Central memory CD4-positive, alpha-beta T cell (primary cell): ENCODE measurements around the gene PADI6.

ENCODE experiments used
- DNase-seq: peaks from one replicate; pipeline ENCODE4 v3.0.0; 2022

Gene PADI6

GRCh38 chr1:17358557-17358956 is 13.4 kb upstream of the PADI6 start:
- DNase-seq = no peak

- no peak for DNase-seq
Measured at GRCh38 chr1:17359031-17359430, 13.0 kb upstream of the PADI6 start.

GRCh38 chr1:17359808-17360207 is 12.2 kb upstream of the PADI6 start:
- DNase-seq = no peak

- DNase-seq = no peak
Measured at GRCh38 chr1:17360272-17360956, 11.6 kb upstream of the PADI6 start.

GRCh38 chr1:17361687-17362086 is 10.3 kb upstream of the PADI6 start:
- no peak for DNase-seq

- no peak for DNase-seq
Measured at GRCh38 chr1:17363351-17363750, 8.6 kb upstream of the PADI6 start.

GRCh38 chr1:17363771-17364170 is 8.2 kb upstream of the PADI6 start:
- no peak for DNase-seq

GRCh38 chr1:17365293-17365692 is 6.7 kb upstream of the PADI6 start:
- DNase-seq = no peak

- no peak for DNase-seq
Measured at GRCh38 chr1:17369466-17369865, 2.5 kb upstream of the PADI6 start.

GRCh38 chr1:17370618-17371017 is 1.4 kb upstream of the PADI6 start:
- no peak for DNase-seq

- no peak for DNase-seq
Measured at GRCh38 chr1:17372955-17373354, 959 bp downstream of the PADI6 start.

- DNase-seq = no peak
Measured at GRCh38 chr1:17375651-17376050, 3.7 kb downstream of the PADI6 start.

GRCh38 chr1:17377325-17377953 is 5.4 kb downstream of the PADI6 start:
- no peak for DNase-seq

- no peak for DNase-seq
Measured at GRCh38 chr1:17381161-17381560, 9.2 kb downstream of the PADI6 start.

- no peak for DNase-seq
Measured at GRCh38 chr1:17392199-17392740, 20.3 kb downstream of the PADI6 start.

- DNase-seq = no peak
Measured at GRCh38 chr1:17393230-17393629, 21.2 kb downstream of the PADI6 start.

- DNase-seq = no peak
Measured at GRCh38 chr1:17397910-17398695, 26.1 kb downstream of the PADI6 start.

GRCh38 chr1:17400725-17401341 is 28.8 kb downstream of the PADI6 start:
- no peak for DNase-seq

GRCh38 chr1:17401841-17402240 is 29.8 kb downstream of the PADI6 start:
- no peak for DNase-seq

GRCh38 chr1:17403081-17403480 is 31.1 kb downstream of the PADI6 start:
- no peak for DNase-seq

- no peak for DNase-seq
Measured at GRCh38 chr1:17404034-17404684, 32.2 kb downstream of the PADI6 start.

- no peak for DNase-seq
Measured at GRCh38 chr1:17404820-17405219, 32.8 kb downstream of the PADI6 start.
